ENCODE results near the gene KRT28. TPM values are rescaled to one million over a fixed set of nuclear protein-coding genes. Genes with fewer than 3 reads are reported as not detected.

Gene KRT28
- polyA plus RNA-seq, 1 experiment, result not detected

- Histone ChIP-seq H3K27ac (ENCODE audit: low read depth, low read length) (no peak overlapping the region), H3K9me3 (ENCODE audit: control insufficient read depth, insufficient read depth, low read length) (no peaks in the 10 kb centered on the region; the same call in 1 of the 2 replicates), H3K27me3 (ENCODE audit: control insufficient read depth, insufficient read depth, low read length) (peaks cover 29% of the 10 kb centered on the region), H3K4me3 (ENCODE audit: low read depth, low read length) (no peak overlapping the region)
- CTCF ChIA-PET, result interaction anchor here (1.0 to 1.1 kb wide), 3 partner anchors 862 to 866 kb away, joined by 3 read pairs; no protein-coding TSS in a partner anchor
- POLR2A ChIA-PET, result no interaction called here
- no peak for TF ChIP-seq CTCF (IDR thresholded peaks at IDR 0.05; ENCODE audit: low read depth, low read length)
- DNase-seq (ENCODE audit: low read depth, low spot score), result no peak
Measured at GRCh38 chr17:40801157-40801556, 1.4 kb upstream of the KRT28 start.

GRCh38 chr17:40800381-40800780 is 622 bp upstream of the KRT28 start:
- Histone ChIP-seq H3K4me3 (ENCODE audit: low read depth, low read length) (no peak overlapping the region), H3K27ac (ENCODE audit: low read depth, low read length) (no peak overlapping the region), H3K9me3 (ENCODE audit: control insufficient read depth, insufficient read depth, low read length) (no peaks in the 10 kb centered on the region; the same call in 1 of the 2 replicates), H3K27me3 (ENCODE audit: control insufficient read depth, insufficient read depth, low read length) (peaks cover 32% of the 10 kb centered on the region)
- ChIA-PET CTCF (interaction anchor here (0.5 to 1.1 kb wide), 3 partner anchors 849 to 867 kb away, joined by 3 read pairs; no protein-coding TSS in a partner anchor), POLR2A (no interaction called here)
- no peak for TF ChIP-seq CTCF (IDR thresholded peaks at IDR 0.05; ENCODE audit: low read depth, low read length)
- DNase-seq (ENCODE audit: low read depth, low spot score), result no peak

DNA sequence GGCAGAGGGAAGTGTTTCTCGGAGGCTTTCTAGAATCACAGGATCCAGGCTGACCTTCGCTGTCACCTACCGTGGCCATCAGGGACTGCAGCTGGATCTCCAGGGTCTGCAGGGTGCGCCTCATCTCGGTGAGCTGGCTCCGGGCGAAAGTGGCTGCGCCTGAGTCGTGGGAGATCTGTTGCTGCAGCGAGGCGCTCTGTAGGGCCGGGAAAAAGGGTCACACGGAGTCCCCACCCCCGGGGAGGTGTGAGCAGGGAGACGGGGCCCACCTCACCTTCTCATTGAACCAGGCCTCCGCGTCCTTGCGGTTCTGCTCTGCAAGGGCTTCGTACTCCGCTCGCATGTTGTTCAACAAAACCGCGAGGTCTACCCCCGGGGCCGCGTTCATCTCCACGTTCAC is 2.9 kb downstream of the KRT28 start:
- ChIA-PET POLR2A (no interaction called here), CTCF (no interaction called here)
- no peaks in the 10 kb centered on the region; the same call in 1 of the 2 replicates for H3K9me3 ChIP-seq (ENCODE audit: control insufficient read depth, insufficient read depth, low read length)
- peaks cover 41% of the 10 kb centered on the region for H3K27me3 ChIP-seq (ENCODE audit: control insufficient read depth, insufficient read depth, low read length)
- no peak for TF ChIP-seq CTCF (IDR thresholded peaks at IDR 0.05; ENCODE audit: low read depth, low read length)
- H3K27ac ChIP-seq (ENCODE audit: low read depth, low read length), result no peak overlapping the region
- H3K4me3 ChIP-seq (ENCODE audit: low read depth, low read length), result no peak overlapping the region
- no peak for DNase-seq (ENCODE audit: low read depth, low spot score)

DNA sequence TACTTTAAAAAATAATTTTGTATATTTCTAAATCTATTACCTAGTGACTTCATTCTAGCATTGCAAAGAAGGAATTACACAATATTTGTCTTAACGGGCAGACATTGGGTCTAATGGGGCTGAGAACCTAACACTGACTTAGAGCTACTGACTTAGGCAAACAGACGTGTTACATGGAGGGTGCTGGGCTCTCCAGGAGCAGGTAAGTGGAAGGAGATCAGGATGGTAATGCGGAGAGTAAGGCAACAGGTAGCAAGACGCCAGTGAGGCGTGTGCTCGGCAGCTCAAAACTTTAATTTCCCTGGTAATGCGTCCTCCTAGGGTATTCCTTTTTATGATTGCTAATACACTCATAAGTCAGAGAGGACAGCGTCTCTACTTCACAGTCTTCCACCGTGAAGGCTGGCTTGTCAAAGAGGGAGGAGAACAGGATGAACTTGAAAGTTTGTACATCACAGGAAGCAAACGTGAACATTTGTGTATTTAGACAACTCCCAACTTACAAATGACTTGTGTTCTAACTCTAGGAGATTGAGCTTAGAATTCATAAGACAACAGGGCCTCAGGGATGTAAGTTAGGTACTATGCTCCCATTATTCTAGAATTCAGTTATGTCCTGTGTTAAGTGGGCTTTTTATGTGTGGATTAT is 4.6 kb downstream of the KRT28 start:
- CTCF ChIA-PET, result interaction anchor here (0.8 to 5.8 kb wide), 5 partner anchors 175 to 870 kb away, joined by 3 to 51 read pairs (median 8); no protein-coding TSS in a partner anchor
- H3K9me3 ChIP-seq (ENCODE audit: control insufficient read depth, insufficient read depth, low read length), result no peaks in the 10 kb centered on the region; the same call in 1 of the 2 replicates
- H3K27me3 ChIP-seq (ENCODE audit: control insufficient read depth, insufficient read depth, low read length), result peaks cover 36% of the 10 kb centered on the region
- POLR2A ChIA-PET, result interaction anchor here (0.7 kb wide), 1 partner anchor 893 kb away, joined by 3 read pairs; the partner anchor contains the start of gene EIF1
- TF ChIP-seq CTCF (IDR thresholded peaks at IDR 0.05; ENCODE audit: low read depth, low read length), result no peak
- DNase-seq (ENCODE audit: low read depth, low spot score), result no peak
- H3K27ac ChIP-seq (ENCODE audit: low read depth, low read length), result no peak overlapping the region
- H3K4me3 ChIP-seq (ENCODE audit: low read depth, low read length), result no peak overlapping the region

GRCh38 chr17:40794466-40794865 is 5.3 kb downstream of the KRT28 start:
- H3K9me3 ChIP-seq (ENCODE audit: control insufficient read depth, insufficient read depth, low read length), result no peaks in the 10 kb centered on the region; the same call in 1 of the 2 replicates
- no peak overlapping the region for H3K4me3 ChIP-seq (ENCODE audit: low read depth, low read length)
- H3K27ac ChIP-seq (ENCODE audit: low read depth, low read length), result no peak overlapping the region
- no peak for TF ChIP-seq CTCF (IDR thresholded peaks at IDR 0.05; ENCODE audit: low read depth, low read length)
- CTCF ChIA-PET, result interaction anchor here (0.8 to 5.8 kb wide), 5 partner anchors 175 to 871 kb away, joined by 3 to 51 read pairs (median 8); no protein-coding TSS in a partner anchor
- POLR2A ChIA-PET, result no interaction called here
- no peak for DNase-seq (ENCODE audit: low read depth, low spot score)
- peaks cover 33% of the 10 kb centered on the region for H3K27me3 ChIP-seq (ENCODE audit: control insufficient read depth, insufficient read depth, low read length)

All from AG04450 (cell line).